ENCODE data around the gene NLGN4Y.

GRCh38 chrY:14504592-14504991, 19.7 kb upstream of the NLGN4Y start:
- no peak for TF ChIP-seq CTCF (IDR thresholded peaks at IDR 0.05)
- TF ChIP-seq EZH2phosphoT487 (IDR thresholded peaks at IDR 0.05), result no peak

All from neural progenitor cell (in vitro differentiated cells).